BE2C (cell line): ENCODE results near the gene BOD1L1.

Experiments used
- DNase-seq: peaks from one replicate; pipeline ENCODE4 v3.0.0-alpha.2; 2020
- H3K27me3 ChIP-seq: fragments of 250-450 bp; sonication (Bioruptor Pico); 2 replicates; pipeline ENCODE4 v1.5.1; 2020; ENCODE audit warnings: mild to moderate bottlenecking
- H3K36me3 ChIP-seq: fragments of 250-450 bp; sonication (Bioruptor Pico); 2 replicates; pipeline ENCODE4 v1.5.1; 2020; ENCODE audit warnings: mild to moderate bottlenecking
- H3K4me1 ChIP-seq: fragments of 250-450 bp; sonication (Bioruptor Pico); 2 replicates; pipeline ENCODE4 v1.5.1; 2020
- H3K4me3 ChIP-seq: 2 replicates; pipeline ENCODE4 v1.5.1; 2011; ENCODE audit warnings: low read depth, low read length
- H3K9me3 ChIP-seq: fragments of 250-450 bp; sonication (Bioruptor Pico); 2 replicates; pipeline ENCODE4 v1.5.1; 2020
- CTCF ChIP-seq: IDR thresholded peaks from 2 replicates; pipeline ENCODE4 v1.5.1; 2012; ENCODE audit warnings: mild to moderate bottlenecking, low read depth, low read length

BOD1L1 gene

DNA sequence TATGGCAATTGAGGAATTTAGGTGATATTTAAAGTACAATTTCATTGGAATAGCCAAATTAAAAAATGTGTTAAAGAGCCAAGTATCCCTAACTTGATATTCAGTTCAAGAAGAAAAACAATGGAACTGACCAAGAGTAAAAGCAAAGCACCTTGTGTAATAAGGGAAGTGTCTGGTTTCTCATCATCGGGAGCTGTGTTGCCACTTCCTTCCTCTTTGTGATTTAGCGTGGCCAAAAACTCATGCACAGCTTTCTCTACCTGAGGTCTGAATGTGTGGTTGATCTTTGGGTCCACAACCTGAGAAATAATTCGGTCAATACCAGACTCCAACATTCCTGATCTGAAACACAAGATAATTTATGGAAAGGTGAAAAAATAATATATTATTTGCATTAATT, 12.4 kb downstream of the BOD1L1 start:
- peaks cover 49% of the 10 kb centered on the region for H3K36me3 ChIP-seq
- no peaks in the 10 kb centered on the region for H3K27me3 ChIP-seq
- no peak for DNase-seq
- H3K9me3 ChIP-seq, result no peaks in the 10 kb centered on the region
- no peak overlapping the region for H3K4me3 ChIP-seq
- no peaks in the 10 kb centered on the region for H3K4me1 ChIP-seq
- TF ChIP-seq CTCF, result no peak

DNA sequence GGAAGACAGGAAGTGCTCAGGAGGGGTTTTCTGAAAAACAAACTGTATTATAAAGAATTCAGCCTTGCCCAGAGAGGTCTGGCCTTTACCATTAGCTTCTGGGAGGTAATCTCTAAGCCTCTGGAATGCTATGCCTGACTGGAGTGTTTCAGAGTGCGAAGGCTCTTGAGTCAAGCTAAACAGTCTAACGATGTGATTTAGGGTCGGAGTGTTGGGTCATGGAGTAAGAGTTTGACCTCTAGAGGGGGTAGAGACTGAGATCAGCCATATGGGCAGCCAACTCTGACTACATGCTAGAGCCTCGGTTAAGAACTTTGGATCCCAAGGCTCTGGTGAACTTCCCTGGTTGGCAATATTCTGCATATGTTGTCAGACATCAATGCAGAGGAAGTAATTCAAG, 15.0 kb downstream of the BOD1L1 start:
- Histone ChIP-seq H3K27me3 (no peaks in the 10 kb centered on the region), H3K9me3 (no peaks in the 10 kb centered on the region), H3K4me3 (no peak overlapping the region), H3K36me3 (peaks cover 63% of the 10 kb centered on the region), H3K4me1 (no peaks in the 10 kb centered on the region)
- TF ChIP-seq CTCF, result no peak
- no peak for DNase-seq

DNA sequence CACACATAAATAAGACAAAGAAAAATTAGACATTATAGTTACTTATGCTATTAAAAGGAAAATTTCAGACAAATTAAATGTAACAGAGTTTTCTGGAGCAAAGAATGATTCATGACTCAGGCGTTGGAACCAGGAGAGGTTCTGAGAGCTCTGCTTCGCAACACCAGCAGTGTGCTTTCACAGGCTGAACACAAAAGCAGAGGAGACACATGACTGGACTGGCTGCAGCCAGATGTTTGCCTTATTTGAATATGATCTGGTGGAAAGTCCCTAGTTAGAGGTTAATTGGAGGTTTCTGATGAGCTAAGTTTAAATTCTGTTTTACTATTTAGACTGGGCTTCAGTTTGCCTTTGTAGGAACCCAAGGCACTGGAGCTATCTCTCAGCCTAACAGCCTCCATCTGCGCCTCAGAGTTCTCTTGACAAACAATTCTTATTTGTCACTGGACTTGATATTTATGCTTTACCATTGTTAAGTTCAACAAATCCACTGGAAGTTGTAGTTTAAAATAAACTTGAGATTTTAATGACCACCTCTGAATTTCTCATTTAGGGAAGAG, 16.2 kb downstream of the BOD1L1 start:
- no peaks in the 10 kb centered on the region for H3K4me1 ChIP-seq
- H3K4me3 ChIP-seq, result no peak overlapping the region
- H3K9me3 ChIP-seq, result no peaks in the 10 kb centered on the region
- TF ChIP-seq CTCF, result no peak
- no peak for DNase-seq
- no peaks in the 10 kb centered on the region for H3K27me3 ChIP-seq
- peaks cover 66% of the 10 kb centered on the region for H3K36me3 ChIP-seq

DNA sequence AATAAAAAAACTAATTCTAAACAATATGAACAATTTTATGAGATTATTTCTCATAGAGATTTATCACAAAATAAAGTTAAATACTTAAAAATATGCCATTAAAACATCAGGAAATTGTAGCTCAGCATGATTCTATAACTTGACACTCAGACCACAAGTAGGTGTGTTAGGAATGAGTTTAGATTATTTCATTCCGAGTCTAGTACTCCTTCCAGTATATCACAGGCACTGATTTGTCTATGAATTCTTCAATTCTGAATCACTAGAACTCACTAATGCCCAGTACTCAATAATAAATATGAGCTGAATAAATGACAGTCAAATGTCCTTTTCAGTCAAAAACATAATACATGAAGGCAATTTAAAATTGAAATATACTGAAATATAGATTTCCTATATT, 22.2 kb downstream of the BOD1L1 start:
- Histone ChIP-seq H3K36me3 (peaks cover 70% of the 10 kb centered on the region), H3K9me3 (no peaks in the 10 kb centered on the region), H3K27me3 (no peaks in the 10 kb centered on the region), H3K4me3 (no peak overlapping the region), H3K4me1 (no peaks in the 10 kb centered on the region)
- no peak for TF ChIP-seq CTCF
- DNase-seq, result no peak

GRCh38 chr4:13601848-13602247, 25.7 kb downstream of the BOD1L1 start:
- Histone ChIP-seq H3K36me3 (peaks cover 53% of the 10 kb centered on the region), H3K4me3 (no peak overlapping the region), H3K9me3 (no peaks in the 10 kb centered on the region), H3K27me3 (no peaks in the 10 kb centered on the region), H3K4me1 (no peaks in the 10 kb centered on the region)
- no peak for DNase-seq
- TF ChIP-seq CTCF, result no peak

DNA sequence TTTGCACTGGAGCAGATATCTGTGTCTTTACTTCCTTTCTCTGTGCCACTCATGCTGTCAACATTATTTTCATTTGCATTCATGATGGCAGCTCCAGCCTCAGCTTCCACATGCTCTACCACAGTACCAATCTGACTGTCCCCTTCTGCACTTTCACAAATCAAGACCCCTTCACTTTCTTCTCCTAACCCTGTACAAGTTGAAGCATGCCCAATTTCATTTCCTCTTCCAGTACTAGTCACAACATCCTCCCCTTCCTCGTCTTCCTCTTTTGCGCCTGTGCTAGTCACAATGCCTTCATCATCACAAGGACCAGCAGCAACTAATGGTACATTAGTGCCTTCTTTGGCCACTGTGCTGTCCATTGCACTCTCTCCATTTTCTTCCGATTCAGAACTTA, 26.5 kb downstream of the BOD1L1 start:
- no peak overlapping the region for H3K4me3 ChIP-seq
- H3K36me3 ChIP-seq, result peaks cover 47% of the 10 kb centered on the region
- no peaks in the 10 kb centered on the region for H3K4me1 ChIP-seq
- DNase-seq, result no peak
- no peak for TF ChIP-seq CTCF
- no peaks in the 10 kb centered on the region for H3K9me3 ChIP-seq
- no peaks in the 10 kb centered on the region for H3K27me3 ChIP-seq
